Brain microvascular endothelial cell (primary cell): ENCODE results near the gene PMEPA1.

Source experiments
- DNase-seq: peaks from one replicate; pipeline ENCODE4 v3.0.0-alpha.2; 2020
- H3K27ac ChIP-seq: fragments of 250-450 bp; sonication (Bioruptor Pico); 2 replicates; pipeline ENCODE4 v1.5.1; 2020; ENCODE audit warnings: mild to moderate bottlenecking, moderate library complexity
- H3K27me3 ChIP-seq: fragments of 250-450 bp; sonication (Bioruptor Pico); replicated peaks from 2 replicates; pipeline ENCODE4 v1.5.1; 2020; ENCODE audit warnings: mild to moderate bottlenecking
- H3K36me3 ChIP-seq: fragments of 250-450 bp; sonication (Bioruptor Pico); replicated peaks from 2 replicates; pipeline ENCODE4 v1.5.1; 2020; ENCODE audit warnings: mild to moderate bottlenecking
- H3K4me3 ChIP-seq: 2 replicates; pipeline ENCODE4 v1.5.1; 2011; ENCODE audit warnings: low read depth, mild to moderate bottlenecking, control low read depth, low read length, moderate library complexity
- CTCF ChIP-seq: IDR thresholded peaks from 2 replicates; pipeline ENCODE4 v1.5.1; 2011; ENCODE audit warnings: low read depth, mild to moderate bottlenecking, moderate library complexity, low read length, control low read depth, inconsistent platforms; ENCODE audit errors: missing control alignments
- in situ Hi-C: cut with HindIII; loops from 2 replicates; pipeline ENCODE4 v1.10.0; 2017; ENCODE audit warnings: low sequenced_read_pairs, low pct_ligation_motif_present

Gene PMEPA1

GRCh38 chr20:57708694-57709673 lies 831 bp downstream of the PMEPA1 start:
- DNase-seq = peak; percentile 25
- peak overlapping the region; percentile 96 for H3K4me3 ChIP-seq
- in situ Hi-C loops = no loop called here
- TF ChIP-seq CTCF = no peak
- H3K36me3 ChIP-seq = no peaks in the 10 kb centered on the region
- H3K27me3 ChIP-seq = no peaks in the 10 kb centered on the region
- peak overlapping the region; percentile 72 for H3K27ac ChIP-seq

DNA sequence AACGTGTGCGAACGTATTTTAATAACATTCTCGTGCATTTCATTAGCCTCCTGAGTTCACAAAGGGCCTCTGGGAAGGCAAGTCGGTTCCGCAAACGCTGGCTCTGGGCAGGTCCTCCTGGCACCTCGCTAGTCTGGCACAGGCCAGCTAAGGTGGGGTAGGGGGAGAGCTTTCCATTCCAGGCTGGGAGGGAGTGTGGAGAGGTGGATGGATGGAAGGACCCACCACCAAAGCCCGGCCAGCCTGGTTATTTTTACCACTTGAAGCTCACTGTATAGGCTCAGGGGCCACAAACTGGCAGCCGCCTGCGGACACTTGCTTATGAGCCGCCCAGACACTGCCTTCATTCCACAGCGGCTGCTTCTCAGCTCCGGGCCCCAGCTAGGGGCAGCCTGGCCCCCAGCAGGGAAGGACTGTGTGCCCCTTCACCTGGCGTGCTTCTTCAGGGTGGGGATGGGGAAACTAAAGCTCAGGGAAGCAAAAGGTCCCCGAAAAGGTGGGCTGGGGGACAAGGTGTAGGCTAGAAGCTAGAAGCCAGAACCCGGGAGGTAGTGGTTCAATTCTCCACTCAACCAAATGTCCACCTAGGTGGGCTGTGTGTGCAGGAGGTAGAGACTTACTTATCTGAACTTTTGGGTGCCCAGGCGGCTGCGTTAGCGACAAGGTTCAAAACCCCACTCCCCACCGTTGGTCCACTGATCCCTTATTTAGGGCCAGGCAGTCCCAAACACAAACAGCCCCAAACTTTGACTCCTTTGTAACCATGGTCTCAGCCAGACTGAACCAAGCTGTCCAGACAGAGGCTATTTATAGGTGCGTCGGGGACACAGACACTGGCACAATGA lies 1.7 kb downstream of the PMEPA1 start:
- peak overlapping the region; percentile 96 for H3K4me3 ChIP-seq
- H3K27ac ChIP-seq = peak overlapping the region; percentile 72
- in situ Hi-C loops = no loop called here

GRCh38 chr20:57707320-57707719 lies 2.5 kb downstream of the PMEPA1 start:
- peak overlapping the region; percentile 96 for H3K4me3 ChIP-seq
- H3K36me3 ChIP-seq = no peaks in the 10 kb centered on the region
- DNase-seq = no peak
- no peaks in the 10 kb centered on the region for H3K27me3 ChIP-seq
- in situ Hi-C loops = no loop called here
- H3K27ac ChIP-seq = no peak overlapping the region
- no peak for TF ChIP-seq CTCF

More for the DNA sequence above, 1.7 kb downstream of the PMEPA1 start:
- no peaks in the 10 kb centered on the region for H3K36me3 ChIP-seq
- TF ChIP-seq CTCF = no peak
- H3K27me3 ChIP-seq = no peaks in the 10 kb centered on the region
- no peak for DNase-seq

GRCh38 chr20:57705127-57705899 lies 4.5 kb downstream of the PMEPA1 start:
- H3K4me3 ChIP-seq = no peak overlapping the region
- no peak overlapping the region for H3K27ac ChIP-seq
- no peaks in the 10 kb centered on the region for H3K36me3 ChIP-seq
- in situ Hi-C loops = no loop called here
- TF ChIP-seq CTCF = no peak
- no peak for DNase-seq
- no peaks in the 10 kb centered on the region for H3K27me3 ChIP-seq

DNA sequence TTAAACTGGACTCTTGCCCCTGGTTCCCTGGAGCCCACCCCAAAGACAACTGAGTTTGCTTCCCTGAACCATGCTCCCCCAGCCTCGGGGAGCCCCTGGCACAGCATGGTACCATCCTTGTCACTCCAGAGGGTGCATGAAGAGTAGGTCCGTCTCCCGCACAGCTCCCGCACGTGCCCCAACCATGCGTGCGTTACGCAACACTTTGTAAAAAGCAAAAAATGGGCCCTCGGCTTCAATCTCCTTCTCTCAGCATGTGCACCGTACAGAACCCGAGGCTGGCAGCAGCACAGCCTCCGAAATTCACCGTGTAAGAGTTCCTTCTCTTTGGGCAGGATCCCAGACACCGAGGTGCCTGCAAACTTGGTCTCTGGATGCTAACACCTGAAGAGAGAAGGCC lies 5.6 kb downstream of the PMEPA1 start:
- H3K36me3 ChIP-seq = no peaks in the 10 kb centered on the region
- no peak for TF ChIP-seq CTCF
- no peak overlapping the region for H3K4me3 ChIP-seq
- H3K27me3 ChIP-seq = no peaks in the 10 kb centered on the region
- no peak for DNase-seq
- in situ Hi-C loops = no loop called here
- no peak overlapping the region for H3K27ac ChIP-seq
